ENCODE data around the gene KIF5C. TPM values are rescaled to one million over a fixed set of nuclear protein-coding genes. Genes with fewer than 3 reads are reported as not detected.
A peak's percentile ranks its signal among the peaks of the same experiment; 100 is the strongest.

Gene KIF5C
- total RNA-seq, 1 donor: 0.36 TPM

- H3K9me3 ChIP-seq (ENCODE audit: low read depth, low read length): no peaks in the 10 kb centered on the region
- H3K4me1 ChIP-seq (ENCODE audit: insufficient read depth, low read length): no peaks in the 10 kb centered on the region
- H3K36me3 ChIP-seq (ENCODE audit: insufficient read depth, low read length): no peaks in the 10 kb centered on the region
- TF ChIP-seq, protein P1, sequence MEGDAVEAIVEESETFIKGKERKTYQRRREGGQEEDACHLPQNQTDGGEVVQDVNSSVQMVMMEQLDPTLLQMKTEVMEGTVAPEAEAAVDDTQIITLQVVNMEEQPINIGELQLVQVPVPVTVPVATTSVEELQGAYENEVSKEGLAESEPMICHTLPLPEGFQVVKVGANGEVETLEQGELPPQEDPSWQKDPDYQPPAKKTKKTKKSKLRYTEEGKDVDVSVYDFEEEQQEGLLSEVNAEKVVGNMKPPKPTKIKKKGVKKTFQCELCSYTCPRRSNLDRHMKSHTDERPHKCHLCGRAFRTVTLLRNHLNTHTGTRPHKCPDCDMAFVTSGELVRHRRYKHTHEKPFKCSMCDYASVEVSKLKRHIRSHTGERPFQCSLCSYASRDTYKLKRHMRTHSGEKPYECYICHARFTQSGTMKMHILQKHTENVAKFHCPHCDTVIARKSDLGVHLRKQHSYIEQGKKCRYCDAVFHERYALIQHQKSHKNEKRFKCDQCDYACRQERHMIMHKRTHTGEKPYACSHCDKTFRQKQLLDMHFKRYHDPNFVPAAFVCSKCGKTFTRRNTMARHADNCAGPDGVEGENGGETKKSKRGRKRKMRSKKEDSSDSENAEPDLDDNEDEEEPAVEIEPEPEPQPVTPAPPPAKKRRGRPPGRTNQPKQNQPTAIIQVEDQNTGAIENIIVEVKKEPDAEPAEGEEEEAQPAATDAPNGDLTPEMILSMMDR (IDR thresholded peaks at IDR 0.05; ENCODE audit: extremely low read depth, low read depth, low read length): no peak
- no peaks in the 10 kb centered on the region for H4K20me1 ChIP-seq (ENCODE audit: insufficient read depth, low read length)
- H3K4me3 ChIP-seq (ENCODE audit: insufficient read depth, low read length): no peak overlapping the region
- no peak for DNase-seq (ENCODE audit: insufficient read length, low spot score, missing footprints)
- H3K4me2 ChIP-seq (ENCODE audit: insufficient read depth, low read length): no peak overlapping the region
- H3K27ac ChIP-seq (ENCODE audit: low read depth, low read length): no peak overlapping the region
- H2AFZ ChIP-seq (ENCODE audit: low read length): no peak overlapping the region
- H3K27me3 ChIP-seq (ENCODE audit: insufficient read depth, low read length): peaks cover 11% of the 10 kb centered on the region
- no peaks in the 10 kb centered on the region for H3K79me2 ChIP-seq (ENCODE audit: insufficient read depth, low read length)
These were observed 156.4 kb downstream of the KIF5C start for GRCh38 chr2:149031396-149031795.

GRCh38 chr2:149033716-149034115 lies 158.7 kb downstream of the KIF5C start:
- Histone ChIP-seq H3K9me3 (ENCODE audit: low read depth, low read length) (no peaks in the 10 kb centered on the region), H2AFZ (ENCODE audit: low read length) (no peak overlapping the region), H4K20me1 (ENCODE audit: insufficient read depth, low read length) (no peaks in the 10 kb centered on the region), H3K27ac (ENCODE audit: low read depth, low read length) (no peak overlapping the region), H3K4me1 (ENCODE audit: insufficient read depth, low read length) (no peaks in the 10 kb centered on the region), H3K27me3 (ENCODE audit: insufficient read depth, low read length) (peaks cover 17% of the 10 kb centered on the region), H3K4me3 (ENCODE audit: insufficient read depth, low read length) (no peak overlapping the region), H3K36me3 (ENCODE audit: insufficient read depth, low read length) (no peaks in the 10 kb centered on the region), H3K4me2 (ENCODE audit: insufficient read depth, low read length) (no peak overlapping the region), H3K79me2 (ENCODE audit: insufficient read depth, low read length) (no peaks in the 10 kb centered on the region)
- TF ChIP-seq, protein P1 (IDR thresholded peaks at IDR 0.05; ENCODE audit: extremely low read depth, low read depth, low read length): no peak
- no peak for DNase-seq (ENCODE audit: insufficient read length, low spot score, missing footprints)

DNA sequence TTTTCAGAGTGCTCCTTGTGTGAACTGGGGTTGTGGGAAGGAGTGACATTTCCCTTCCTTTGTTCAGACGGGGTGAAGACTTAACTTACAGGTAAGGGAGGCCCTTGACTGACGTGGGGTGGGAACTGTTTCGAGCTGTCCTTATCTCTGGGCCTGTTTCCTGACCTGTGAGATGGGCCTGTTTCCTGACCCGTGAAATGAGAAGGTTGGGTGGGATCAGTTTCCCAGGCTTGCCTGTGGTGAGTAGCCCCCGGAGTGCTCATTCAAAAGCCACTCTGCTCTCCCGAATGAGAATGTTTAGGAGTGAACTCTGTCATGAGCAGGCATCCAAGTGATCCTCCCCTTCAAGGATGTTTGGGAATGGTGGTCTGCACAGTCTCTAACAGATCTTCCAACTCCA lies 159.4 kb downstream of the KIF5C start:
- no peak overlapping the region for H3K4me3 ChIP-seq (ENCODE audit: insufficient read depth, low read length)
- DNase-seq (ENCODE audit: insufficient read length, low spot score, missing footprints): no peak
- H3K27ac ChIP-seq (ENCODE audit: low read depth, low read length): no peak overlapping the region
- no peak overlapping the region for H2AFZ ChIP-seq (ENCODE audit: low read length)
- no peaks in the 10 kb centered on the region for H3K79me2 ChIP-seq (ENCODE audit: insufficient read depth, low read length)
- H3K4me1 ChIP-seq (ENCODE audit: insufficient read depth, low read length): no peaks in the 10 kb centered on the region
- peaks cover 22% of the 10 kb centered on the region for H3K27me3 ChIP-seq (ENCODE audit: insufficient read depth, low read length)
- no peaks in the 10 kb centered on the region for H3K9me3 ChIP-seq (ENCODE audit: low read depth, low read length)
- no peak overlapping the region for H3K4me2 ChIP-seq (ENCODE audit: insufficient read depth, low read length)
- no peaks in the 10 kb centered on the region for H4K20me1 ChIP-seq (ENCODE audit: insufficient read depth, low read length)
- TF ChIP-seq, protein P1 (IDR thresholded peaks at IDR 0.05; ENCODE audit: extremely low read depth, low read depth, low read length): no peak
- H3K36me3 ChIP-seq (ENCODE audit: insufficient read depth, low read length): no peaks in the 10 kb centered on the region

DNA sequence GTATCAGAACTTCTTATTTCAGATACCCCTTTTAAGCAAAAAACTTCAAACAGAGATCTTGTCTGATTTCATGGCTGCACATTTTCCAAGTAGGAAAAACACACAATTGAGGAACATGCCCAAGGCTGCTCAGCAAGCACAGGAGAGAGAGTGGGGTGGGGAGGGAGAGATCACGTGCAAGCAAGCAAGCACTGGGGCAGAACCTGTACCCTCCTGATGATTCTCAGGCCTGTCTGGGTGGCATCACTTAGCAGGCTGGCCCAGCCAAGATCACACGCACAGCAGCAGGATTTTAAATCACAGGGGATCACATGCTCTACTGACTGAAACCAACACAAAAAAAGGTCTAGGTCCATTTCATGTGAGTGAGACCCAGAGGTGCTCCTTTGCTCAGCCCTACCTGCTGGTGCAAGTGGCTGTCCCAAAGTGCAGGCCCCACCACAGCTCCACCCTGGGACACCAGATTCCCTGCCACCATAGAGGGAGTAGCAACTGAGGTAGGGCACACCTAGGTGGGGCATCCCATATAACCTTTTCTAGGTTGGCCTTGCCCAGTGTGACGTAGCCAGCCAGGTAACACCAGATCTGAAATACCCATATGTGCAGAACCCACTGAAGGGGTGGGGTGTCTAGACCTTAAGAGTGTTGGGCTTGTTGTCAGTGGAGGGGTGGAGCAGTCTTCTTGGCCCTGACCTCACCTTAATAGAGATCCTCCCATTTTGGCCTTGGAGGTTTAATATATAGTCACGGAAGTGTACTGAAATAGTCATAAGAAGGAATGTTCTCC lies 161.7 kb downstream of the KIF5C start:
- Histone ChIP-seq H3K27ac (ENCODE audit: low read depth, low read length) (no peak overlapping the region), H3K4me2 (ENCODE audit: insufficient read depth, low read length) (no peak overlapping the region), H3K4me3 (ENCODE audit: insufficient read depth, low read length) (no peak overlapping the region), H2AFZ (ENCODE audit: low read length) (no peak overlapping the region), H3K36me3 (ENCODE audit: insufficient read depth, low read length) (no peaks in the 10 kb centered on the region), H4K20me1 (ENCODE audit: insufficient read depth, low read length) (no peaks in the 10 kb centered on the region), H3K4me1 (ENCODE audit: insufficient read depth, low read length) (no peaks in the 10 kb centered on the region), H3K9me3 (ENCODE audit: low read depth, low read length) (no peaks in the 10 kb centered on the region), H3K27me3 (ENCODE audit: insufficient read depth, low read length) (peaks cover 14% of the 10 kb centered on the region), H3K79me2 (ENCODE audit: insufficient read depth, low read length) (no peaks in the 10 kb centered on the region)
- TF ChIP-seq, protein P1 (IDR thresholded peaks at IDR 0.05; ENCODE audit: extremely low read depth, low read depth, low read length): no peak
- DNase-seq (ENCODE audit: insufficient read length, low spot score, missing footprints): peak; percentile 56
